Skin of body (tissue), 2 donors: ENCODE measurements around the gene PTDSS2. TPM values are rescaled to one million over a fixed set of nuclear protein-coding genes. Genes with fewer than 3 reads are reported as not detected.

Experiments used
- small RNA-seq: library from RNA; depleted of rRNA; stranded (forward); fragments of <200 nt; gene quantifications from one replicate; pipeline ENCODE3, GENCODE V24; 2014; ENCODE audit warnings: low replicate concordance
- total RNA-seq: library from RNA; depleted of rRNA; stranded (reverse); fragments of >200 nt; gene quantifications from one replicate; pipeline ENCODE4 v1.2.3, GENCODE V29; 2014

The PTDSS2 gene
- total RNA-seq, 1 donor from 2014 or later = 14.1 TPM

Small RNA genes lying within 50 kb of the gene (small RNA-seq; reads per million reads assigned to genes)
- not detected for gene RN7SL838P

Other genes with a start within 250 kb of the PTDSS2 start
- gene BET1L, start 242.9 kb upstream of the PTDSS2 start, total RNA-seq = 17.8 TPM
- 88.8 TPM for gene RIC8A, start 242.6 kb upstream of the PTDSS2 start, total RNA-seq
- 8.0 TPM for gene SIRT3, start 213.9 kb upstream of the PTDSS2 start, total RNA-seq
- gene PSMD13, start 213.3 kb upstream of the PTDSS2 start, total RNA-seq = 95.7 TPM
- gene NLRP6, start 171.9 kb upstream of the PTDSS2 start, total RNA-seq = 0.10 TPM
- gene PGGHG, start 161.2 kb upstream of the PTDSS2 start, total RNA-seq = 9.0 TPM
- not detected for gene IFITM5, start 150.8 kb upstream of the PTDSS2 start, total RNA-seq
- 20.4 TPM for gene IFITM2, start 142.5 kb upstream of the PTDSS2 start, total RNA-seq
- gene IFITM1, start 136.2 kb upstream of the PTDSS2 start, total RNA-seq = 17.0 TPM
- gene IFITM3, start 129.4 kb upstream of the PTDSS2 start, total RNA-seq = 40.1 TPM
- 10.8 TPM for gene B4GALNT4, start 80.8 kb upstream of the PTDSS2 start, total RNA-seq
- 71.2 TPM for gene PKP3, start 56.1 kb upstream of the PTDSS2 start, total RNA-seq
- gene SIGIRR, start 35.3 kb upstream of the PTDSS2 start, total RNA-seq = 9.5 TPM
- 7.3 TPM for gene ANO9, start 8.3 kb upstream of the PTDSS2 start, total RNA-seq
- gene RNH1, start 57.0 kb downstream of the PTDSS2 start, total RNA-seq = 83.8 TPM
- gene HRAS, start 85.3 kb downstream of the PTDSS2 start, total RNA-seq = 27.9 TPM
- 0.69 TPM for gene LRRC56, start 87.2 kb downstream of the PTDSS2 start, total RNA-seq
- gene LMNTD2, start 110.5 kb downstream of the PTDSS2 start, total RNA-seq = 0.69 TPM
- gene RASSF7, start 110.7 kb downstream of the PTDSS2 start, total RNA-seq = 7.7 TPM
- 18.8 TPM for gene PHRF1, start 126.2 kb downstream of the PTDSS2 start, total RNA-seq
- 6.6 TPM for gene IRF7, start 165.7 kb downstream of the PTDSS2 start, total RNA-seq
- not detected for gene CDHR5, start 174.7 kb downstream of the PTDSS2 start, total RNA-seq
- 2.6 TPM for gene SCT, start 176.9 kb downstream of the PTDSS2 start, total RNA-seq
- not detected for gene DRD4, start 187.0 kb downstream of the PTDSS2 start, total RNA-seq
- gene DEAF1, start 244.9 kb downstream of the PTDSS2 start, total RNA-seq = 15.7 TPM
- gene TMEM80, start 245.5 kb downstream of the PTDSS2 start, total RNA-seq = 7.8 TPM